Stimulated activated CD4-positive, alpha-beta T cell treated with anti-CD3 and anti-CD28 coated beads, TNF-alpha, amount 100 ng/mL, for 24 hours (primary cell): ENCODE data around the gene CLCF1.
"Not testable (repeated sequence)": the region's sequence is repeated elsewhere in the genome, so short reads cannot be mapped to it uniquely, and the experiment has no call there.

Source experiments
- DNase-seq, 3 experiments: peaks; one replicate each; pipeline ENCODE4 v3.0.0-alpha.2; 2020; ENCODE audit warnings: low read depth in 3 of 3

CLCF1 gene

GRCh38 chr11:67332081-67332691, 41.2 kb downstream of the CLCF1 start:
- no peak for DNase-seq

DNA sequence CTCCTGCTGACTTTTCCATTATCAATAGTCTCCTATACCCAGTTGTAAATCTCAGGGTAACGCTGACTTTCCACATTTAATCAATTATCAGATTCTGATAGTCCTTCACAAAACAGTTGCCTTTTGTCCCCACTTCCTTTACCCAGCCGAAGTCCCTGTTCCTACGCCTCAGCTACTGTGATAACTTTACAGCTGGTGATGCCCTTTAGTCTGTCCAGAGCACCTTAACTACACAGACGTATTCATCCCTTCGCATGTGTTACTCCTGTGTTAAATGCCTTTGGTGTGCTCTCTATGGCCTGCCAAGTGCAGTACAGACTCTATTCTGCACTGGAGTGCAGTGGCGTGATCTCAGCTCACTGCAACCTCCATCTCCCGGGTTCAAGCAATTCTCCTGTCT, 49.9 kb downstream of the CLCF1 start:
- no peak for DNase-seq

DNA sequence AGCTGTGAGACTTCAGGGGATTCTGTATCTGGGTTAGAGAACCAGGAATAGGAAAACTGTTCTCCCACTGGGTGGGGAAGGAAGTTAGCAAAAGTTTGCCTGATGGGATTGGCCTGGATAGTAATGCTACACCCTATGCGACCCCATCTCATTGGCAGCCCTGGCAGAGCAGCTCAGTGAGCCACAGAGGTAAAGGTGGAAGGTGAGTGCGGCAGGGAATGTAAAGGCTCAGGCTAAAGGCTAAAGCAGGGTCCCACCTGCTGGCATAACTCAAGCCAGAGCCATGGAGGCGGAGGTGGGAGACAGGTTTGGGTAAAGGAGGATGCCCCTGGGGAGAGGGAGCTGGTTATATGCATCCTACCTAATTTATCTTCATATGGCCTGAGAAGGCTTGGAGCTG, 51.3 kb downstream of the CLCF1 start:
- DNase-seq: no peak

DNA sequence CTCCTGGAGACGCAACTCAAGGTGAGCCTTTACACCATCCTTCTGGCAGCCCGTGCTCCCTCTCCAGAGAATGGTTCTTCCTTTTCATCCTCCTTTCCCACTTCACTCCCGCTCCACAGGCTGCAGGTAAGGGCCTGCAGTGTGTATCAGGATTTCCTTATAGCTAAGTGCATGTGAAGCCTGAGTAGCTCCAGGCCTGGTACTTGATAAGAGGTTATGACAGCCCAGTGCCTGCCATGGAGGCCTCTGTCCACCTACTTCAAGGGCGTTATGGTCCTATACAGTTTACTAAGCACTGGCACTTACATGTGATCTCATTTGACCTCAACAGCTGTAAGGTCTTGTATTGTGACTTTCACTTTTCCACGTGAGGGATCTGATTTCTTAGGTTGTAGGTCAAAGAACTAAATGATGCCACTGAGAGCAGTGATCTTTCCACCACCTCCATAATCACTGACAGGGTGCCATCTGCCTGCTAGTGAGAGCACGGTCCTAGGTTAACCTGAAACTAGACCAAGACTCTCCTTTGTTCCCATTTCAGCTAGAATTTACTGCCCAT, 52.0 kb downstream of the CLCF1 start:
- no peak for DNase-seq

DNA sequence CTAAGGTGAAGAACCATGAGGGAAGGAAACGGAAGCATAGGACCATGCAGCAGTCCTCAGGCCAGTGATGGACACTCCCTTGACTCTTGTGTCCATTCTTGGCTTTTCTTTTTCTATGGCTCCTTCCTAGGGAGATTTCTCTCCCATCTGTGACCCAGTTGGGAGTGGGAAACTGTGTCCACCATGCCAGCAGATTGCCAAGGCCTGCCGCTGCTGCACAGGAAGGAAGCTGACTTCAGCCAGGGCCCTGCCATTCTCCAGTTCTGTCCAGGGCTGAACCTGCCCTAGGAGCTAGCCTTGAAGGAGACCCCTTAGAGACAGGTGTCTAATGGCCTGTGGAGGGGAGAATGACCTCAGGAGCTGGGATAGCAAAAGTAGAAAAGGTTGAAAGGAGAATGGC, 52.7 kb downstream of the CLCF1 start:
- no peak for DNase-seq

DNA sequence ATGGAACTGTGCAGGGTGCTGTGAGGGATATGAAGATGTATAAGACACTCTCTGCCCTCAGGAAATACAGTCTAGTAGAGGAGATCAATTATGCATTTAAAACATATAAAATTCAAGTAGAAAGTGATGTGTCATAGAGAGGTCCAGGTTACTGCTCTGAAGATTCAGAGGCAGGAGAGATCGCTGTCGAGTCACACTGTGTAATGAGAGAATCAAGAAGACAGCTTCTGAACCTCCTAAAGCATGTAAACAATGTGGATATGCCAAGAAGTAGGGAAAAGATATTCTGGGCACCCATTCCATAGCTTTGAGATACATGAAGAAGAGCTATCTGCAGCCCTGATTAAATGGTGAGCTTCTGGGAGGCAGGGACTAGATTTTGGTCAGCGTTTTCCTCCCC, 53.4 kb downstream of the CLCF1 start:
- no peak for DNase-seq

DNA sequence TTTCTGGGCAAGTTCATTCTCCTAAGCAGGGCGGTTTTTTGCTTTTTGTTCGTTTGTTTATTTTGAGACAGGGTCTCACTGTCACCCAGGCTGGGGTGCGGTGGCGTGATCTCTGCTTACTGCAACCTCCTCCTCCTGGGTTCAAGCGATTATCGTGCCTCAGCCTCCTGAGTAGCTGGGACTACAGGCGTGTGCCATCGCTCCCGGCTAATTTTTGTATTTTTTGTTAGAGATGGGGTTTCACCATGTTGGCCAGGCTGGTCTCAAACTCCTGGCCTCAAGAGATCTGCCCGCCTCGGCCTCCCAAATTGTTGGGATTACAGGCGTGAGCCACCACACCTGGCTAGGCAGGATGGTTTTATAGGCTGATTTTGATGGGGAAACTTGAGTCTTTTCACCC, 54.5 kb downstream of the CLCF1 start:
- DNase-seq: not testable (repeated sequence)

DNA sequence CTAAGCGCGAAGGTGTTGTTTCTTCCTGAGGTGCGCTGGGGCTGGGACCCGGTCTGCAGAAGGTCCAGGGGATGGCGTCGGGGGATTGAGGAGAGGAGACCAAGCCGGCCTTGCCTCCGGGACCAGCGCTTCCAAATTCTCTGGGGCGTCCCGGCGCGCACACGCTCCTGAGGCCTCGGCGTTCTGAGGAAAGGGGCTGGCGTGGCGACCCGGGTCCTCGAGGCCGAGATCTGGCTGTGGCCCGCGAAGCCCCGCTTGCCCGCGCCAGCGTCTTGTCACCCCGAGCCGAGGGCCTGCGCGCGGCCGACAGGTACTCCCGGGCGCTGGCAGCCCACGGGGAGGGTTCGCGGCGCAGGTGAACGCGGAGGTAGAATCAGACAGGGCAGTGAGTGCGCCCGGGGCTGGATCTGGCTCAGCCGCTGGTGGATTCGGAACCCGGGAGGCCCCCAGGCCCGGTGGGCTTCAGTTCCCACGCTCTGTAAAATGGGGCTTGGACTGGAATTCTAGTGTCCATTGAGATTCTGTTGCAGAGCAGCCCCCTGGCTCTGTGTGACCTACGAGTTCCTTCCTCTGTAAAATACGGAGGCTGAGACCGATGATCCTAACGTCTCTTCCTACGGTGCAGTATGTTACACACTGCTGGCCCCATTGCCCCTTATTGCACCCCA, 55.4 kb downstream of the CLCF1 start:
- DNase-seq: no peak

GRCh38 chr11:67317205-67317887, 56.1 kb downstream of the CLCF1 start:
- peak; percentile 98 to 99 (median 99) for DNase-seq

GRCh38 chr11:67316882-67317204, 56.6 kb downstream of the CLCF1 start:
- DNase-seq: no peak

GRCh38 chr11:67315325-67315909, 58.0 kb downstream of the CLCF1 start:
- no peak for DNase-seq

- no peak for DNase-seq
These were observed 59.2 kb downstream of the CLCF1 start for GRCh38 chr11:67314218-67314617.
